H1 (cell line): Measurements from ENCODE around the gene IRF5. TPM values are rescaled to one million over a fixed set of nuclear protein-coding genes. Genes with fewer than 3 reads are reported as not detected.

Source experiments
- CTCF ChIA-PET: fragments of 300-600 bp; sonication (Branson Sonifier 250); formaldehyde crosslinking; loops from one replicate; lab custom pipeline; 2021; ENCODE audit not compliant: partially characterized antibody; lab: Charles Lee
- POLR2A ChIA-PET: fragments of 300-600 bp; sonication (Branson Sonifier 250); formaldehyde crosslinking; loops from one replicate; lab custom pipeline; 2021; ENCODE audit warnings: inconsistent platforms; ENCODE audit not compliant: partially characterized antibody; lab: Charles Lee
- DNase-seq, 2 experiments: peaks; one replicate each; pipeline versions ENCODE4 v3.0.0 to v3.0.0-alpha.2; 2010 to 2022; ENCODE audit warnings: low spot score in 2 of 2, low read depth in 1 of 2, mixed read lengths in 1 of 2
- FAIRE-seq: peaks from 2 replicates; lab custom pipeline; 2011; peaks lifted over from hg19 to GRCh38; lab: Jason Lieb, UNC
- H2AFZ ChIP-seq: 2 replicates; pipeline ENCODE4 v1.8.1; 2012; ENCODE audit warnings: low read length, inconsistent platforms
- H2AK5ac ChIP-seq: 2 replicates; pipeline ENCODE4 v1.6.1; 2013; ENCODE audit warnings: low read depth, low read length
- H2BK120ac ChIP-seq: replicated peaks from 2 replicates; pipeline ENCODE3; 2013; ENCODE audit warnings: low read depth, low read length, inconsistent platforms
- H2BK12ac ChIP-seq: 2 replicates; pipeline ENCODE4 v1.6.1; 2013; ENCODE audit warnings: low read depth, low read length
- H2BK15ac ChIP-seq: 2 replicates; pipeline ENCODE4 v1.6.1; 2013; ENCODE audit warnings: low read length
- H2BK20ac ChIP-seq: 2 replicates; pipeline ENCODE4 v1.6.1; 2013; ENCODE audit warnings: low read length
- H2BK5ac ChIP-seq: 2 replicates; pipeline ENCODE4 v1.6.1; 2013; ENCODE audit warnings: low read depth, low read length
- H3K14ac ChIP-seq: 2 replicates; pipeline ENCODE4 v1.6.1; 2013; ENCODE audit warnings: inconsistent platforms; ENCODE audit not compliant: insufficient read length
- H3K18ac ChIP-seq: 2 replicates; pipeline ENCODE4 v1.6.1; 2013; ENCODE audit warnings: low read length; ENCODE audit errors: extremely low read depth
- H3K23ac ChIP-seq: 2 replicates; pipeline ENCODE4 v1.6.1; 2013; ENCODE audit warnings: inconsistent platforms; ENCODE audit not compliant: insufficient read length
- H3K23me2 ChIP-seq: 2 replicates; pipeline ENCODE4 v1.6.1; 2013; ENCODE audit warnings: low read depth, low read length
- H3K27ac ChIP-seq: 2 replicates; pipeline ENCODE4 v1.6.1; 2011; ENCODE audit warnings: low read depth, low read length, inconsistent platforms
- H3K27me3 ChIP-seq, 4 experiments: replicated peaks in 1 of 4; 1 replicate in 1 of 4; 2 replicates in 3 of 4; pipeline versions ENCODE4 v1.6.1 to v1.8.1; 2011 to 2013; ENCODE audit warnings: low read length in 3 of 4, mild to moderate bottlenecking in 3 of 4, inconsistent platforms in 2 of 4, mixed read lengths in 2 of 4, moderate library complexity in 1 of 4; ENCODE audit not compliant: control insufficient read depth in 3 of 4, insufficient read depth in 3 of 4; ENCODE audit errors: extremely low read depth in 1 of 4
- H3K36me3 ChIP-seq, 4 experiments: 2 replicates each; pipeline versions ENCODE4 v1.6.1 to v1.8.1; 2011 to 2013; ENCODE audit warnings: mild to moderate bottlenecking in 4 of 4, low read length in 3 of 4, moderate library complexity in 2 of 4, control low read depth in 1 of 4, inconsistent platforms in 1 of 4; ENCODE audit not compliant: insufficient read depth in 4 of 4, control insufficient read depth in 2 of 4
- H3K4ac ChIP-seq: replicated peaks from 2 replicates; pipeline ENCODE3; 2013; ENCODE audit warnings: low read length, low read depth, mixed read lengths, inconsistent platforms; ENCODE audit not compliant: insufficient read length
- H3K4me1 ChIP-seq, 4 experiments: replicated peaks in 1 of 4; 1 replicate in 1 of 4; 2 replicates in 3 of 4; pipeline versions ENCODE4 v1.6.1 to v1.8.1; 2011 to 2013; ENCODE audit warnings: low read length in 3 of 4, inconsistent platforms in 2 of 4, mixed read lengths in 1 of 4; ENCODE audit not compliant: insufficient read depth in 4 of 4, control insufficient read depth in 3 of 4
- H3K4me2 ChIP-seq, 2 experiments: 2 replicates each; pipeline versions ENCODE4 v1.6.1 to v1.8.1; 2011 to 2013; ENCODE audit warnings: low read depth in 2 of 2, low read length in 2 of 2, control low read depth in 1 of 2, inconsistent platforms in 1 of 2, mild to moderate bottlenecking in 1 of 2; ENCODE audit not compliant: insufficient read depth in 1 of 2
- H3K4me3 ChIP-seq, 4 experiments: fragments of 200-600, 300-600 bp in 1 of 4; sonication (generic), shearing (Covaris generic), sonication (Bioruptor Twin) in 1 of 4; 2 replicates each; pipeline versions ENCODE4 v1.5.1 to v1.8.1; 2011 to 2016; ENCODE audit warnings: low read length in 4 of 4, low read depth in 3 of 4, control low read depth in 2 of 4, inconsistent platforms in 2 of 4, mild to moderate bottlenecking in 2 of 4, mixed read lengths in 1 of 4, moderate library complexity in 1 of 4; ENCODE audit not compliant: insufficient read depth in 2 of 4; ENCODE audit errors: extremely low read depth in 1 of 4
- H3K56ac ChIP-seq: replicated peaks from 2 replicates; pipeline ENCODE3; 2013; ENCODE audit warnings: low read depth, mild to moderate bottlenecking, mixed read lengths, low read length, inconsistent platforms; ENCODE audit not compliant: insufficient read length
- H3K79me1 ChIP-seq: 2 replicates; pipeline ENCODE4 v1.6.1; 2013; ENCODE audit warnings: low read depth, low read length, control low read depth
- H3K79me2 ChIP-seq, 2 experiments: 2 replicates each; pipeline versions ENCODE4 v1.6.1 to v1.8.1; 2012 to 2013; ENCODE audit warnings: low read length in 2 of 2, mild to moderate bottlenecking in 2 of 2, inconsistent platforms in 1 of 2; ENCODE audit not compliant: insufficient read depth in 2 of 2, control insufficient read depth in 1 of 2
- H3K9ac ChIP-seq, 4 experiments: replicated peaks in 1 of 4; 1 replicate in 1 of 4; 2 replicates in 3 of 4; pipeline versions ENCODE4 v1.6.1 to v1.8.1; 2011 to 2013; ENCODE audit warnings: low read depth in 3 of 4, low read length in 3 of 4, control low read depth in 2 of 4, mild to moderate bottlenecking in 2 of 4, moderate library complexity in 2 of 4, inconsistent platforms in 1 of 4; ENCODE audit errors: extremely low read depth in 1 of 4
- H3K9me3 ChIP-seq, 2 experiments: 2 replicates each; pipeline versions ENCODE4 v1.6.1 to v1.8.1; 2012 to 2013; ENCODE audit warnings: mild to moderate bottlenecking in 2 of 2, moderate library complexity in 2 of 2, control low read depth in 1 of 2, inconsistent platforms in 1 of 2, low read depth in 1 of 2, low read length in 1 of 2, mixed read lengths in 1 of 2; ENCODE audit not compliant: insufficient read depth in 2 of 2
- H4K20me1 ChIP-seq, 2 experiments: replicated peaks in 1 of 2; 2 replicates each; pipeline versions ENCODE3 to v1.8.1; 2011 to 2013; ENCODE audit warnings: inconsistent platforms in 2 of 2, low read length in 2 of 2, mild to moderate bottlenecking in 1 of 2; ENCODE audit not compliant: insufficient read depth in 2 of 2, control insufficient read depth in 1 of 2
- H4K5ac ChIP-seq: 2 replicates; pipeline ENCODE4 v1.6.1; 2013; ENCODE audit warnings: low read length, low read depth, mixed read lengths, inconsistent platforms; ENCODE audit not compliant: insufficient read length
- H4K8ac ChIP-seq: 2 replicates; pipeline ENCODE4 v1.8.0; 2013; ENCODE audit warnings: mild to moderate bottlenecking, moderate library complexity, low read length, inconsistent platforms; ENCODE audit not compliant: insufficient read depth; ENCODE audit errors: extremely low read depth
- H4K91ac ChIP-seq: replicated peaks from 2 replicates; pipeline ENCODE3; 2013; ENCODE audit warnings: low read length, mixed read lengths, inconsistent platforms; ENCODE audit not compliant: insufficient read length
- CTCF ChIP-seq, 3 experiments: IDR thresholded peaks; 1 replicate in 2 of 3; 2 replicates in 1 of 3; pipeline versions ENCODE4 v1.5.1 to v1.6.1; 2011; ENCODE audit warnings: low read length in 3 of 3, mild to moderate bottlenecking in 3 of 3, inconsistent platforms in 2 of 3, low read depth in 1 of 3, moderate library complexity in 1 of 3; ENCODE audit not compliant: insufficient read depth in 1 of 3; ENCODE audit errors: control extremely low read depth in 1 of 3
- EP300 ChIP-seq, 2 experiments: IDR thresholded peaks; 1 replicate in 1 of 2; 2 replicates in 1 of 2; pipeline ENCODE4 v1.6.1; 2011 to 2012; ENCODE audit warnings: low read depth in 2 of 2, low read length in 2 of 2, mild to moderate bottlenecking in 2 of 2, borderline replicate concordance in 1 of 2, inconsistent platforms in 1 of 2, moderate library complexity in 1 of 2
- PHF8 ChIP-seq: fragments of 200-600 bp; sonication (generic); conservative IDR thresholded peaks from 2 replicates; pipeline ENCODE4 v1.7.1; 2012; ENCODE audit warnings: low read depth, mild to moderate bottlenecking, inconsistent platforms, low read length, moderate library complexity
- POU5F1 ChIP-seq: IDR thresholded peaks from 2 replicates; pipeline ENCODE4 v1.6.1; 2011; ENCODE audit warnings: low read depth, mild to moderate bottlenecking, low read length, moderate library complexity
- RNF2 ChIP-seq: fragments of 200-900, 300-1000 bp; sonication (generic); IDR thresholded peaks from 2 replicates; pipeline ENCODE4 v1.7.1; 2016; ENCODE audit warnings: borderline replicate concordance, low read depth, mild to moderate bottlenecking, antibody characterized with exemption, low read length; ENCODE audit not compliant: poor library complexity, severe bottlenecking; ENCODE audit errors: missing control alignments
- SIN3A ChIP-seq, 2 experiments: IDR thresholded peaks in 1 of 2; conservative IDR thresholded peaks in 1 of 2; 2 replicates each; pipeline ENCODE4 v1.6.1; 2011 to 2012; ENCODE audit warnings: low read length in 2 of 2, improper control_type of control experiment in 1 of 2, low read depth in 1 of 2, mild to moderate bottlenecking in 1 of 2
- WGBS, 2 experiments: shearing (Covaris generic) in 1 of 2; methylation state at CpG; one replicate each; pipeline versions ENCODE4 v1.1.6 to v1.1.7; 2013 to 2015; ENCODE audit warnings: low lambda C conversion rate in 2 of 2, mixed read lengths in 2 of 2, inconsistent platforms in 1 of 2, low coverage in 1 of 2, missing lambda C conversion rate in 1 of 2; ENCODE audit not compliant: insufficient replicate concordance in 2 of 2, insufficient coverage in 1 of 2, insufficient read length in 1 of 2; ENCODE audit errors: extremely low coverage in 1 of 2, missing lambda C conversion rate in 1 of 2; 5-methylcytosine and 5-hydroxymethylcytosine counted together
- polyA plus RNA-seq, 7 experiments: library from polyadenylated mRNA; depleted of rRNA in 3 of 7; stranded (reverse) in 5 of 7; unstranded in 2 of 7; fragments of >200 nt in 5 of 7; fragments of 200-250 nt in 2 of 7; gene quantifications; 1 replicate in 5 of 7; 2 replicates in 1 of 7; 4 replicates in 1 of 7; pipeline versions ENCODE4 v1.2.1 to v1.2.3, GENCODE V29; 2011 to 2013; ENCODE audit warnings: missing spikeins in 2 of 7, mixed read lengths in 2 of 7
- total RNA-seq: library from RNA; stranded (reverse); fragmentation: NEBNext Ultra II Directional; extraction: Animal tissue kit (Norgen Biotek cat#: 25700); gene quantifications from 2 replicates; pipeline ENCODE4 v1.2.1, GENCODE V29; 2021

Gene IRF5
- total and polyA plus RNA-seq, 2 of the 8 experiments (the other 6 are each of a cell fraction or from before 2014, with no cell fraction given): 0.28 to 1.1 TPM

GRCh38 chr7:128893251-128894100 lies 44.3 kb upstream of the IRF5 start:
- Histone ChIP-seq H2BK120ac (no peak overlapping the region), H3K14ac (no peak overlapping the region), H3K18ac (no peak overlapping the region), H3K4me2 (no peak overlapping the region), H3K4me3 (no peak overlapping the region), H4K5ac (no peak overlapping the region), H3K27me3 (peaks cover 0 to 7% (median 4%) of the 10 kb centered on the region in 4 experiments; a peak in 4 of 7 replicates), H3K36me3 (no peaks in the 10 kb centered on the region), H3K4me1 (peaks cover 0 to 15% (median 8%) of the 10 kb centered on the region in 4 experiments; a peak in 5 of 7 replicates), H3K79me2 (no peaks in the 10 kb centered on the region), H2BK15ac (no peak overlapping the region), H3K4ac (no peak overlapping the region), H3K9ac (no peak overlapping the region), H2BK5ac (no peak overlapping the region), H3K27ac (no peak overlapping the region), H4K91ac (no peak overlapping the region), H2AFZ (no peak overlapping the region), H3K23me2 (peaks cover 6% of the 10 kb centered on the region; the same call in 1 of the 2 replicates), H2AK5ac (no peak overlapping the region), H3K79me1 (no peaks in the 10 kb centered on the region), H3K9me3 (0 out of 4 replicates have a peak, but pooled peaks cover 0 to 2% of the 10 kb centered on the region in 2 experiments), H4K8ac (no peak overlapping the region), H3K23ac (no peak overlapping the region), H2BK12ac (no peak overlapping the region), H3K56ac (no peak overlapping the region), H4K20me1 (peaks cover 0 to 1% of the 10 kb centered on the region in 2 experiments), H2BK20ac (no peak overlapping the region)
- ChIA-PET CTCF (interaction anchor here (0.6 to 3.5 kb wide), 3 partner anchors 10 to 78 kb away, joined by 3 to 14 read pairs (median 8); no protein-coding TSS in a partner anchor), POLR2A (interaction anchor here (0.7 to 1.2 kb wide), 2 partner anchors 17 to 101 kb away, joined by 3 read pairs; partner anchors contain the start of gene KCP)
- FAIRE-seq: no peak
- WGBS, 2 experiments: 89% methylated on average over 19 of the region's 23 CpGs; no CpG with 5 or more reads in 1 of the 2 experiments
- DNase-seq: no peak
- TF ChIP-seq CTCF (IDR thresholded peaks at IDR 0.05; ENCODE audit: control extremely low read depth in 1 of 3, insufficient read depth in 1 of 3, low read depth in 1 of 3, low read length in 3 of 3): no peak
- no peak for TF ChIP-seq EP300 (IDR thresholded peaks at IDR 0.05; ENCODE audit: borderline replicate concordance in 1 of 2, low read depth in 2 of 2, low read length in 2 of 2)
- no peak for TF ChIP-seq SIN3A (conservative IDR thresholded peaks at IDR 0.05 in 1 of 2, IDR thresholded peaks at IDR 0.05 in 1 of 2; ENCODE audit: low read depth in 1 of 2, low read length in 2 of 2)
- TF ChIP-seq PHF8: no peak
- no peak for TF ChIP-seq RNF2
- no peak for TF ChIP-seq POU5F1
